A549 (cell line): ENCODE results near the gene GUCA2A.

ENCODE experiments used
- CBX2 ChIP-seq: fragments of 200-600 bp; sonication (generic); IDR thresholded peaks from 2 replicates; pipeline ENCODE4 v1.6.1; 2016; ENCODE audit warnings: low read depth, mild to moderate bottlenecking, borderline replicate concordance
- CEBPB ChIP-seq, 2 experiments: fragments of >200 bp in 1 of 2; sonication (Bioruptor Twin) in 1 of 2; formaldehyde crosslinking in 1 of 2; IDR thresholded peaks; 2 replicates each; pipeline ENCODE4 v1.6.1; 2012 to 2016
- CHD2 ChIP-seq: fragments of 150-350 bp; IDR thresholded peaks from 2 replicates; pipeline ENCODE4 v1.6.1; 2014; ENCODE audit warnings: low read length; ENCODE audit not compliant: partially characterized antibody
- CTCF ChIP-seq: fragments of >200 bp; sonication (Bioruptor Twin); formaldehyde crosslinking; IDR thresholded peaks from 3 replicates; pipeline ENCODE4 v1.5.1; 2016
- ESRRA ChIP-seq: fragments of 150-350 bp; IDR thresholded peaks from 2 replicates; pipeline ENCODE4 v1.6.1; 2014; ENCODE audit warnings: mild to moderate bottlenecking, low read length, borderline replicate concordance
- HOXA7 ChIP-seq: fragments of 250-450 bp; sonication (Bioruptor Pico); IDR thresholded peaks from 2 replicates; pipeline ENCODE4 v1.5.0; 2020; ENCODE audit warnings: mild to moderate bottlenecking, moderate library complexity
- JUN ChIP-seq, 2 experiments: fragments of >200 bp; sonication (Bioruptor Twin); formaldehyde crosslinking; IDR thresholded peaks; 2 replicates in 1 of 2; 3 replicates in 1 of 2; pipeline ENCODE4 v1.6.1; 2016 to 2017
- MAFK ChIP-seq: fragments of 450-650 bp; IDR thresholded peaks from 2 replicates; pipeline ENCODE4 v1.6.1; 2014; ENCODE audit not compliant: partially characterized antibody
- MAX ChIP-seq: IDR thresholded peaks from 2 replicates; pipeline ENCODE4 v1.6.1; 2012
- PHF8 ChIP-seq: fragments of 200-600 bp; sonication (generic); IDR thresholded peaks from 2 replicates; pipeline ENCODE4 v1.6.1; 2016; ENCODE audit warnings: low read depth, mild to moderate bottlenecking, antibody characterized with exemption, moderate library complexity, borderline replicate concordance
- POLR2A ChIP-seq: IDR thresholded peaks from 2 replicates; pipeline ENCODE4 v1.6.1; 2012; ENCODE audit warnings: mild to moderate bottlenecking, low read length
- RNF2 ChIP-seq: fragments of 200-600 bp; sonication (generic); IDR thresholded peaks from 2 replicates; pipeline ENCODE4 v1.6.1; 2016; ENCODE audit warnings: low read depth, mild to moderate bottlenecking, antibody characterized with exemption, moderate library complexity, borderline replicate concordance
- ZSCAN20 ChIP-seq: fragments of 250-450 bp; sonication (Bioruptor Pico); IDR thresholded peaks from 2 replicates; pipeline ENCODE4 v1.8.0; 2022; ENCODE audit warnings: mild to moderate bottlenecking, moderate library complexity

GRCh38 chr1:42198251-42198650 is 33.7 kb upstream of the GUCA2A start:
- TF ChIP-seq POLR2A (no peak), CTCF (no peak), JUN (IDR thresholded peaks at IDR 0.05) (no peak), CEBPB (IDR thresholded peaks at IDR 0.05) (no peak), RNF2 (no peak), CHD2 (no peak), MAX (no peak), ZSCAN20 (CRISPR knock-in tag) (no peak), HOXA7 (CRISPR knock-in tag) (no peak), CBX2 (no peak), MAFK (no peak), PHF8 (no peak), ESRRA (no peak)
